ENCODE data around the gene CIRBP.

Gene CIRBP

GRCh38 chr19:1231729-1232637 lies 37.1 kb upstream of the CIRBP start:
- no peak for DNase-seq

GRCh38 chr19:1232652-1233072 lies 36.5 kb upstream of the CIRBP start:
- no peak for DNase-seq

- DNase-seq: no peak
These were observed 35.9 kb upstream of the CIRBP start for GRCh38 chr19:1233115-1233667.

GRCh38 chr19:1234051-1234954 lies 34.8 kb upstream of the CIRBP start:
- no peak for DNase-seq

GRCh38 chr19:1234955-1235380 lies 34.2 kb upstream of the CIRBP start:
- no peak for DNase-seq

- DNase-seq: no peak
These were observed 33.2 kb upstream of the CIRBP start for GRCh38 chr19:1235625-1236538.

GRCh38 chr19:1236576-1236975 lies 32.6 kb upstream of the CIRBP start:
- DNase-seq: no peak

GRCh38 chr19:1237027-1237659 lies 32.0 kb upstream of the CIRBP start:
- DNase-seq: no peak

GRCh38 chr19:1237754-1238368 lies 31.3 kb upstream of the CIRBP start, which contains the start of gene CBARP:
Gene CBARP, minus strand, starts transcription at chr19:1238005. Its CDS starts 1,905 bp downstream, at chr19:1236100.
- DNase-seq: peak in 1 of 2 experiments; percentile 51

GRCh38 chr19:1238369-1239303 lies 30.5 kb upstream of the CIRBP start:
- no peak for DNase-seq

GRCh38 chr19:1239420-1239795 lies 29.7 kb upstream of the CIRBP start:
- no peak for DNase-seq

GRCh38 chr19:1239796-1240737 lies 29.1 kb upstream of the CIRBP start:
- peak; percentile 91 for DNase-seq

GRCh38 chr19:1240925-1241324 lies 28.2 kb upstream of the CIRBP start:
- no peak for DNase-seq

- DNase-seq: peak; percentile 93 to 95
These were observed 27.6 kb upstream of the CIRBP start, which contains the start of gene ATP5F1D for GRCh38 chr19:1241417-1242095. Gene ATP5F1D, plus strand, starts transcription at chr19:1241751. Its CDS starts 100 bp downstream, at chr19:1241851.

- peak; percentile 86 to 88 for DNase-seq
These were observed 25.1 kb upstream of the CIRBP start for GRCh38 chr19:1243768-1244692.

GRCh38 chr19:1244693-1245451 lies 24.3 kb upstream of the CIRBP start:
- peak in 1 of 2 experiments; percentile 40 for DNase-seq

Data from activated CD4-positive, alpha-beta T cell treated with anti-CD3 and anti-CD28 coated beads, Interleukin-2, amount 50 U/mL, for 48 hours (primary cell).